ENCODE measurements around the gene ARHGAP44.

ARHGAP44 gene

DNA sequence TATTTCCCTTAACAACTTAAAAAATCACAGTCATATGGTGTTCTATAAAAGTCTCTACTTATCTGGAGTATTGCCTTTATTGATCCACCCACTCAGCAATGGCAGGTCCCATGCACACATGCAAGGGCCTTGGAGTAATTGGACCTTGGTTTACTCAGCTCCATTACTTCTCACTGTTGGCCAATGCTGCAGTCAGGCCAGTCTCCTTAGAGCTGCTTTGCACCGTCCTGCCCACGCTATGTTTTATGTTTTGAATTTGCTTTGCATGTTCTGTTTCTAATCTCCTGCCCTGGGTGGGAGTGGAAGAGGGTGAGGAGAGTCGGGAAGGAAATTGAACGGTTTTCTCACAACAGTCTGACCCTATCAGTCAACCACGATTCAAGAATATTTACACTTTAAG lies 23.6 kb downstream of the ARHGAP44 start:
- Histone ChIP-seq H3K4me3 (ENCODE audit: low read length, poor library complexity, severe bottlenecking) (no peak overlapping the region), H3K4me2 (ENCODE audit: low read depth, low read length, poor library complexity, severe bottlenecking) (no peak overlapping the region), H3K9me3 (ENCODE audit: insufficient read depth, low read depth, low read length) (peaks cover 8% of the 10 kb centered on the region; the same call in 1 of the 2 replicates), H3K9ac (ENCODE audit: low read depth, low read length, poor library complexity, severe bottlenecking) (no peak overlapping the region), H3F3A (ENCODE audit: low read depth) (no peaks in the 10 kb centered on the region), H3K9me2 (replicated peaks; ENCODE audit: low read depth, low read length) (no peaks in the 10 kb centered on the region), H3K36me3 (ENCODE audit: insufficient read depth, low read length) (no peaks in the 10 kb centered on the region), H3K4me1 (ENCODE audit: insufficient read depth, low read length, poor library complexity, severe bottlenecking) (no peaks in the 10 kb centered on the region), H2AFZ (ENCODE audit: low read length) (no peak overlapping the region), H3K79me2 (ENCODE audit: insufficient read depth, low read length) (no peaks in the 10 kb centered on the region), H3K27me3 (ENCODE audit: insufficient read depth, low read length, poor library complexity, severe bottlenecking) (no peaks in the 10 kb centered on the region), H4K20me1 (ENCODE audit: insufficient read depth, low read length, poor library complexity, severe bottlenecking) (no peaks in the 10 kb centered on the region)
- no peak for TF ChIP-seq EZH2phosphoT487 (IDR thresholded peaks at IDR 0.05; ENCODE audit: borderline replicate concordance)
- TF ChIP-seq CTCF (conservative IDR thresholded peaks at IDR 0.05; ENCODE audit: low read length): no peak

DNA sequence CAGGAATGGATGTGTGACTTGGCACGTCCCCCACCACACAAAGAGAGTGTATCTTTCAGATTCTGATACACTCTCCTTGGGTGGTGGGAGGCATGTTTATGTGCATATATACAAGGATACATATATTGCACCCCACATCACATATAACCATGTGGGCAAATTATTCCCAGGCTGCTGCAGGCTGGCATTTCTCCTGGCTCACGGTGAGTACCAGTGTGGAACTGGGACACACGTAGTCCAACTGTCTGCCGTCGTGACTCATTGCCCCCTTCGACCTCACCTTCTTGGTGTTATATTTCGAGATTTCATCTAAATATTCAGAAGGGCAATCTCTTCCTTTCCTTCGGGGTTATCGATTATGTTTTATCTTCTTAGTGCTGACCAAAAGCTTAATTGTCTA lies 24.4 kb downstream of the ARHGAP44 start:
- no peaks in the 10 kb centered on the region for H3K36me3 ChIP-seq (ENCODE audit: insufficient read depth, low read length)
- H3K4me1 ChIP-seq (ENCODE audit: insufficient read depth, low read length, poor library complexity, severe bottlenecking): no peaks in the 10 kb centered on the region
- H3K9me3 ChIP-seq (ENCODE audit: insufficient read depth, low read depth, low read length): peaks cover 5% of the 10 kb centered on the region; the same call in 1 of the 2 replicates
- TF ChIP-seq EZH2phosphoT487 (IDR thresholded peaks at IDR 0.05; ENCODE audit: borderline replicate concordance): no peak
- no peak for TF ChIP-seq CTCF (conservative IDR thresholded peaks at IDR 0.05; ENCODE audit: low read length)
- H3K4me3 ChIP-seq (ENCODE audit: low read length, poor library complexity, severe bottlenecking): no peak overlapping the region
- H3F3A ChIP-seq (ENCODE audit: low read depth): no peaks in the 10 kb centered on the region
- H3K9ac ChIP-seq (ENCODE audit: low read depth, low read length, poor library complexity, severe bottlenecking): no peak overlapping the region
- no peaks in the 10 kb centered on the region for H3K27me3 ChIP-seq (ENCODE audit: insufficient read depth, low read length, poor library complexity, severe bottlenecking)
- no peaks in the 10 kb centered on the region for H3K79me2 ChIP-seq (ENCODE audit: insufficient read depth, low read length)
- H3K4me2 ChIP-seq (ENCODE audit: low read depth, low read length, poor library complexity, severe bottlenecking): no peak overlapping the region
- H3K9me2 ChIP-seq (replicated peaks; ENCODE audit: low read depth, low read length): no peaks in the 10 kb centered on the region
- H2AFZ ChIP-seq (ENCODE audit: low read length): no peak overlapping the region
- H4K20me1 ChIP-seq (ENCODE audit: insufficient read depth, low read length, poor library complexity, severe bottlenecking): no peaks in the 10 kb centered on the region

GRCh38 chr17:12814718-12815117 lies 25.4 kb downstream of the ARHGAP44 start:
- Histone ChIP-seq H3K36me3 (ENCODE audit: insufficient read depth, low read length) (no peaks in the 10 kb centered on the region), H3F3A (ENCODE audit: low read depth) (no peaks in the 10 kb centered on the region), H3K4me2 (ENCODE audit: low read depth, low read length, poor library complexity, severe bottlenecking) (no peak overlapping the region), H3K79me2 (ENCODE audit: insufficient read depth, low read length) (no peaks in the 10 kb centered on the region), H3K9me3 (ENCODE audit: insufficient read depth, low read depth, low read length) (peaks cover under 1% of the 10 kb centered on the region; the same call in 1 of the 2 replicates), H3K9ac (ENCODE audit: low read depth, low read length, poor library complexity, severe bottlenecking) (no peak overlapping the region), H2AFZ (ENCODE audit: low read length) (no peak overlapping the region), H3K27me3 (ENCODE audit: insufficient read depth, low read length, poor library complexity, severe bottlenecking) (no peaks in the 10 kb centered on the region), H4K20me1 (ENCODE audit: insufficient read depth, low read length, poor library complexity, severe bottlenecking) (no peaks in the 10 kb centered on the region), H3K4me3 (ENCODE audit: low read length, poor library complexity, severe bottlenecking) (no peak overlapping the region), H3K9me2 (replicated peaks; ENCODE audit: low read depth, low read length) (no peaks in the 10 kb centered on the region), H3K4me1 (ENCODE audit: insufficient read depth, low read length, poor library complexity, severe bottlenecking) (no peaks in the 10 kb centered on the region)
- TF ChIP-seq CTCF (conservative IDR thresholded peaks at IDR 0.05; ENCODE audit: low read length): no peak
- TF ChIP-seq EZH2phosphoT487 (IDR thresholded peaks at IDR 0.05; ENCODE audit: borderline replicate concordance): no peak
